K562 (cell line): ENCODE results near the gene MACROD2. TPM values are rescaled to one million over a fixed set of nuclear protein-coding genes. Genes with fewer than 3 reads are reported as not detected.

ENCODE experiments used
- ATAC-seq: fragments of 200-7000 bp; cut with Tn5 transposase; 3 replicates; pipeline ENCODE4 v1.9.1; 2020; ENCODE audit warnings: moderate library complexity
- BruUV-seq: library from RNA; stranded (reverse); fragments of 400-500 nt; replicated peaks from 2 replicates; lab custom pipeline; 2021; lab: Mats Ljungman, UMichigan
- CTCF ChIA-PET: fragments of 300-600 bp; formaldehyde crosslinking; extraction: SDS; loops from one replicate; lab custom pipeline; 2021; ENCODE audit warnings: low intra/inter-chr PET ratio; lab: Yijun Ruan, JAX
- POLR2A ChIA-PET: fragments of 300-600, 350-650 bp; sonication (Branson Sonifier 250); formaldehyde crosslinking; extraction: SDS; loops from one replicate; lab custom pipeline; 2021; ENCODE audit warnings: antibody characterized with exemption, inconsistent platforms; lab: Yijun Ruan, JAX
- DNase-seq, 4 experiments: peaks; one replicate each; pipeline versions ENCODE4 v3.0.0 to v3.0.0-alpha.2; 2011 to 2018; ENCODE audit warnings: low spot score in 3 of 4, mixed read lengths in 3 of 4; ENCODE audit errors: extremely low read depth in 1 of 4
- FAIRE-seq: peaks from 2 replicates; lab custom pipeline; 2011; peaks lifted over from hg19 to GRCh38; lab: Jason Lieb, UNC
- H2AFZ ChIP-seq: 2 replicates; pipeline ENCODE4 v1.6.0; 2011; ENCODE audit warnings: low read depth, low read length, control low read depth, inconsistent platforms
- H3K27ac ChIP-seq: fragments of 200-600 bp; 3 replicates; pipeline ENCODE4 v1.8.0; 2011; ENCODE audit warnings: low read depth, mild to moderate bottlenecking, control low read depth, inconsistent platforms, low read length, moderate library complexity, mixed read lengths; ENCODE audit errors: extremely low read depth
- H3K27me3 ChIP-seq, 2 experiments: fragments of 300-600 bp in 1 of 2; 2 replicates in 1 of 2; 3 replicates in 1 of 2; pipeline versions ENCODE4 v1.6.0 to v1.8.0; 2011; ENCODE audit warnings: inconsistent platforms in 2 of 2, low read length in 2 of 2, mild to moderate bottlenecking in 1 of 2, mixed read lengths in 1 of 2, moderate library complexity in 1 of 2; ENCODE audit not compliant: control insufficient read depth in 2 of 2, insufficient read depth in 2 of 2
- H3K36me3 ChIP-seq: fragments of 300-600 bp; 3 replicates; pipeline ENCODE4 v1.8.0; 2011; ENCODE audit warnings: mild to moderate bottlenecking, low read length, inconsistent platforms; ENCODE audit not compliant: control insufficient read depth, insufficient read depth
- H3K4me1 ChIP-seq, 2 experiments: fragments of 200-600 bp in 1 of 2; replicated peaks in 1 of 2; 2 replicates in 1 of 2; 3 replicates in 1 of 2; pipeline versions ENCODE4 v1.5.1 to v1.8.0; 2011; ENCODE audit warnings: inconsistent platforms in 2 of 2, low read length in 2 of 2, mild to moderate bottlenecking in 1 of 2, mixed read lengths in 1 of 2, moderate library complexity in 1 of 2; ENCODE audit not compliant: control insufficient read depth in 2 of 2, insufficient read depth in 2 of 2
- H3K4me2 ChIP-seq: 2 replicates; pipeline ENCODE4 v1.6.1; 2011; ENCODE audit warnings: low read length, control low read depth, inconsistent platforms, mixed read lengths; ENCODE audit not compliant: insufficient read depth
- H3K4me3 ChIP-seq: fragments of 200-600 bp; sonication (generic), shearing (Covaris generic); 2 replicates; pipeline ENCODE4 v1.5.1; 2016; ENCODE audit warnings: control low read depth, inconsistent platforms
- H3K79me2 ChIP-seq: fragments of 200-600 bp; 3 replicates; pipeline ENCODE4 v1.8.0; 2011; ENCODE audit warnings: low read length, inconsistent platforms; ENCODE audit not compliant: control insufficient read depth, insufficient read depth
- H3K9ac ChIP-seq, 2 experiments: 2 replicates each; pipeline versions ENCODE4 v1.6.0 to v1.6.1; 2011; ENCODE audit warnings: low read depth in 2 of 2, low read length in 2 of 2, control low read depth in 1 of 2, inconsistent platforms in 1 of 2, mild to moderate bottlenecking in 1 of 2, mixed read lengths in 1 of 2; ENCODE audit not compliant: insufficient read depth in 1 of 2
- H3K9me1 ChIP-seq: one replicate; pipeline ENCODE4 v1.6.0; 2011; ENCODE audit warnings: inconsistent platforms, mild to moderate bottlenecking, low read length, moderate library complexity; ENCODE audit not compliant: control insufficient read depth, insufficient read depth
- H3K9me3 ChIP-seq: replicated peaks from 2 replicates; pipeline ENCODE4 v1.5.1; 2011; ENCODE audit warnings: low read depth, low read length, inconsistent platforms; ENCODE audit not compliant: control insufficient read depth, insufficient read depth
- H4K20me1 ChIP-seq: replicated peaks from 2 replicates; pipeline ENCODE4 v1.6.1; 2011; ENCODE audit warnings: low read length, inconsistent platforms, mixed read lengths; ENCODE audit not compliant: control insufficient read depth, insufficient read depth
- BRD4 ChIP-seq: fragments of 200-600 bp; sonication (generic); IDR thresholded peaks from 2 replicates; pipeline ENCODE4 v1.6.1; 2017; ENCODE audit warnings: inconsistent platforms
- CC2D1A ChIP-seq: fragments of 450-650 bp; IDR thresholded peaks from 2 replicates; pipeline ENCODE4 v1.6.1; 2017; ENCODE audit warnings: mild to moderate bottlenecking
- CREBBP ChIP-seq: IDR thresholded peaks from one replicate; pipeline ENCODE4 v1.6.1; 2012; ENCODE audit warnings: low read depth, mild to moderate bottlenecking, control low read depth, inconsistent platforms, low read length
- EP400 ChIP-seq: fragments of 450-650 bp; IDR thresholded peaks from 2 replicates; pipeline ENCODE4 v1.6.1; 2017; ENCODE audit warnings: antibody characterized with exemption, mild to moderate bottlenecking, moderate library complexity
- FOSL1 ChIP-seq: fragments of 200-800 bp; sonication (Bioruptor generic); conservative IDR thresholded peaks from 2 replicates; pipeline ENCODE4 v1.6.1; 2016; ENCODE audit warnings: missing genetic modification characterization, missing compliant biosample characterization
- GTF2F1 ChIP-seq: IDR thresholded peaks from 2 replicates; pipeline ENCODE4 v1.6.1; 2011; ENCODE audit warnings: low read depth, low read length, improper control_type of control experiment
- KHSRP ChIP-seq: fragments of 450-650 bp; IDR thresholded peaks from 2 replicates; pipeline ENCODE4 v1.6.1; 2017
- MGA ChIP-seq: fragments of 450-650 bp; IDR thresholded peaks from 2 replicates; pipeline ENCODE4 v1.6.1; 2016; ENCODE audit warnings: mild to moderate bottlenecking, moderate library complexity
- PHF20 ChIP-seq: fragments of 450-650 bp; IDR thresholded peaks from 2 replicates; pipeline ENCODE4 v1.6.1; 2018; ENCODE audit not compliant: partially characterized antibody
- POLR2A ChIP-seq: fragments of 450-650 bp; conservative IDR thresholded peaks from 2 replicates; pipeline ENCODE4 v1.6.1; 2016
- RHOXF2B ChIP-seq: fragments of 250-450 bp; sonication (Bioruptor Pico); conservative IDR thresholded peaks from 2 replicates; pipeline ENCODE4 v1.5.1; 2021
- SRSF1 ChIP-seq: fragments of 200-400 bp; formaldehyde crosslinking; IDR thresholded peaks from 2 replicates; pipeline ENCODE4 v1.6.1; 2017; ENCODE audit warnings: mild to moderate bottlenecking, low read depth, low read length, moderate library complexity
- TRIM28 ChIP-seq: fragments of 450-650 bp; IDR thresholded peaks from 2 replicates; pipeline ENCODE4 v1.6.1; 2017
- ZNF174 ChIP-seq: fragments of 250-450 bp; sonication (Bioruptor Pico); IDR thresholded peaks from 2 replicates; pipeline ENCODE4 v1.4.0; 2020; ENCODE audit warnings: mild to moderate bottlenecking
- ZNF507 ChIP-seq: conservative IDR thresholded peaks from 2 replicates; pipeline ENCODE4 v1.6.1; 2017; ENCODE audit warnings: missing genetic modification characterization, missing compliant biosample characterization
- ZNF586 ChIP-seq: fragments of 450-650 bp; formaldehyde crosslinking; conservative IDR thresholded peaks from 2 replicates; pipeline ENCODE4 v1.4.0; 2020; ENCODE audit warnings: mild to moderate bottlenecking, moderate library complexity
- in situ Hi-C: fragments of 300-500 bp; cut with MboI; formaldehyde crosslinking; loops from 4 replicates; pipeline ENCODE4 v1.15.0; 2018; ENCODE audit warnings: inconsistent platforms, mixed read lengths
- intact Hi-C: fragments of 100-400 bp; cut with micrococcal nuclease; formaldehyde crosslinking; loops from 2 replicates; pipeline ENCODE4 v1.14.2; 2022
- polyA plus RNA-seq, 8 experiments: library from polyadenylated mRNA; depleted of rRNA in 4 of 8; stranded (reverse) in 5 of 8; unstranded in 3 of 8; fragments of >200 nt; fragmentation: Nextera tagmentation in 2 of 8; fragmentation: Illumina TruSeq in 1 of 8; extraction: Ambion mirVana in 2 of 8; extraction: Trizol in 1 of 8; gene quantifications; 2 replicates each; pipeline versions ENCODE4 v1.2.1 to v1.2.3, GENCODE V29; 2011 to 2014; ENCODE audit warnings: inconsistent platforms in 1 of 8, missing spikeins in 1 of 8
- total RNA-seq, 7 experiments: library from RNA; depleted of rRNA in 6 of 7; stranded (reverse); fragments of >200 nt in 6 of 7; fragmentation: Illumina TruSeq in 2 of 7; extraction: Trizol in 2 of 7; gene quantifications; 2 replicates each; pipeline versions ENCODE4 v1.2.1 to v1.2.3, GENCODE V29; 2011 to 2021; ENCODE audit warnings: low replicate concordance in 1 of 7
- TF ChIP-seq, protein P1 (sequence below): sonication (generic); formaldehyde crosslinking; IDR thresholded peaks from 2 replicates; pipeline ENCODE4 v1.9.0; 2022; ENCODE audit warnings: mild to moderate bottlenecking, missing genetic modification reagents

The MACROD2 gene
- total and polyA plus RNA-seq, 9 of the 15 experiments (the other 6 are each of a cell fraction or from before 2014, with no cell fraction given) = not detected

GRCh38 chr20:15296422-15296821, 1301.1 kb downstream of the MACROD2 start:
- H3K4me2 ChIP-seq = no peak overlapping the region
- no peaks in the 10 kb centered on the region for H3K79me2 ChIP-seq
- H3K27me3 ChIP-seq = no peaks in the 10 kb centered on the region
- DNase-seq (no peak), FAIRE-seq (no peak), ATAC-seq (no peak)
- ChIA-PET CTCF (no interaction called here), POLR2A (no interaction called here)
- in situ Hi-C loops = no loop called here
- TF ChIP-seq ZNF586 (CRISPR knock-in tag) (no peak), KHSRP (no peak), TRIM28 (no peak), EP400 (no peak), ZNF174 (no peak), POLR2A (no peak), GTF2F1 (no peak), MGA (no peak), CREBBP (no peak), SRSF1 (no peak), BRD4 (no peak), ZNF507 (tag) (no peak), FOSL1 (tag) (no peak), RHOXF2B (CRISPR knock-in tag) (no peak), CC2D1A (no peak), PHF20 (no peak)
- TF ChIP-seq, protein P1, sequence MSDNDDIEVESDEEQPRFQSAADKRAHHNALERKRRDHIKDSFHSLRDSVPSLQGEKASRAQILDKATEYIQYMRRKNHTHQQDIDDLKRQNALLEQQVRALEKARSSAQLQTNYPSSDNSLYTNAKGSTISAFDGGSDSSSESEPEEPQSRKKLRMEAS (CRISPR knock-in tag) = no peak
- H4K20me1 ChIP-seq = no peaks in the 10 kb centered on the region
- no peaks in the 10 kb centered on the region for H3K9me3 ChIP-seq
- no TSS peak for BruUV-seq
- H3K4me3 ChIP-seq = no peak overlapping the region
- H3K9me1 ChIP-seq = no peaks in the 10 kb centered on the region
- no peak overlapping the region for H2AFZ ChIP-seq
- H3K36me3 ChIP-seq = no peaks in the 10 kb centered on the region
- H3K9ac ChIP-seq = no peak overlapping the region
- no peaks in the 10 kb centered on the region for H3K4me1 ChIP-seq
- no peak overlapping the region for H3K27ac ChIP-seq
- intact Hi-C loops = no loop called here
